Liver (tissue), 9 donors: Measurements from ENCODE around the gene SARM1. TPM values are rescaled to one million over a fixed set of nuclear protein-coding genes. Genes with fewer than 3 reads are reported as not detected.
A peak's percentile ranks its signal among the peaks of the same experiment; 100 is the strongest.

ENCODE experiments used
- DNase-seq: peaks from one replicate; pipeline ENCODE4 v3.0.0-alpha.2; 2017; ENCODE audit warnings: low spot score
- H3K27ac ChIP-seq, 2 donors: one replicate each; pipeline ENCODE4 v1.7.0; 2013; ENCODE audit warnings: inconsistent platforms in 2 of 2, low read length in 2 of 2, control low read depth in 1 of 2, low read depth in 1 of 2, mild to moderate bottlenecking in 1 of 2
- H3K27me3 ChIP-seq, 4 donors: one replicate each; pipeline versions ENCODE4 v1.6.1 to v1.7.0; 2013; ENCODE audit warnings: low read length in 3 of 4, inconsistent platforms in 1 of 4, mild to moderate bottlenecking in 1 of 4, moderate library complexity in 1 of 4; ENCODE audit not compliant: control insufficient read depth in 4 of 4, insufficient read depth in 4 of 4
- H3K36me3 ChIP-seq, 4 donors: one replicate each; pipeline versions ENCODE4 v1.6.1 to v1.7.0; 2013; ENCODE audit warnings: low read length in 3 of 4, mild to moderate bottlenecking in 3 of 4, low read depth in 1 of 4, moderate library complexity in 1 of 4; ENCODE audit not compliant: control insufficient read depth in 4 of 4, insufficient read depth in 3 of 4
- H3K4me1 ChIP-seq, 4 donors: one replicate each; pipeline versions ENCODE4 v1.6.1 to v1.7.0; 2013; ENCODE audit warnings: low read length in 3 of 4, mild to moderate bottlenecking in 3 of 4, moderate library complexity in 1 of 4; ENCODE audit not compliant: control insufficient read depth in 4 of 4, insufficient read depth in 4 of 4
- H3K4me3 ChIP-seq, 3 donors: one replicate each; pipeline versions ENCODE4 v1.6.1 to v1.7.0; 2013; ENCODE audit warnings: low read length in 3 of 3, control low read depth in 1 of 3, low read depth in 1 of 3, mild to moderate bottlenecking in 1 of 3
- H3K9ac ChIP-seq, 2 donors: one replicate each; pipeline ENCODE4 v1.7.0; 2013; ENCODE audit warnings: low read length in 2 of 2, mild to moderate bottlenecking in 2 of 2, moderate library complexity in 2 of 2, control low read depth in 1 of 2, low read depth in 1 of 2
- H3K9me3 ChIP-seq, 4 donors: one replicate each; pipeline versions ENCODE4 v1.6.1 to v1.7.0; 2013; ENCODE audit warnings: low read length in 3 of 4; ENCODE audit not compliant: control insufficient read depth in 4 of 4
- EGR1 ChIP-seq, 2 donors: IDR thresholded peaks; 2 replicates each; pipeline ENCODE4 v1.6.1; 2016 to 2018; ENCODE audit warnings: antibody characterized with exemption in 2 of 2, low read depth in 2 of 2
- FOXA1 ChIP-seq: IDR thresholded peaks from 2 replicates; pipeline ENCODE4 v1.6.1; 2016; ENCODE audit warnings: antibody characterized with exemption
- FOXA2 ChIP-seq: IDR thresholded peaks from 2 replicates; pipeline ENCODE4 v1.6.1; 2016; ENCODE audit warnings: antibody characterized with exemption
- GABPA ChIP-seq, 2 donors: IDR thresholded peaks in 1 of 2; conservative IDR thresholded peaks in 1 of 2; 2 replicates each; pipeline ENCODE4 v1.6.1; 2016; ENCODE audit warnings: antibody characterized with exemption in 2 of 2, mild to moderate bottlenecking in 1 of 2, moderate library complexity in 1 of 2
- HNF4A ChIP-seq, 2 donors: conservative IDR thresholded peaks; 2 replicates each; pipeline ENCODE4 v1.6.1; 2016; ENCODE audit warnings: antibody characterized with exemption in 2 of 2, mild to moderate bottlenecking in 2 of 2
- HNF4G ChIP-seq: IDR thresholded peaks from 2 replicates; pipeline ENCODE4 v1.6.1; 2016; ENCODE audit warnings: antibody characterized with exemption
- JUND ChIP-seq, 2 donors: IDR thresholded peaks; 2 replicates each; pipeline ENCODE4 v1.6.1; 2016; ENCODE audit warnings: antibody characterized with exemption in 2 of 2
- NR2F2 ChIP-seq: IDR thresholded peaks from 2 replicates; pipeline ENCODE4 v1.6.1; 2016; ENCODE audit warnings: antibody characterized with exemption
- RAD21 ChIP-seq, 2 donors: IDR thresholded peaks; 2 replicates each; pipeline ENCODE4 v1.6.1; 2016; ENCODE audit warnings: antibody characterized with exemption in 2 of 2, mild to moderate bottlenecking in 2 of 2
- RXRA ChIP-seq, 2 donors: IDR thresholded peaks; 2 replicates each; pipeline ENCODE4 v1.6.1; 2017 to 2018; ENCODE audit warnings: antibody characterized with exemption in 2 of 2, mild to moderate bottlenecking in 1 of 2
- SP1 ChIP-seq: IDR thresholded peaks from 2 replicates; pipeline ENCODE4 v1.6.1; 2018; ENCODE audit warnings: antibody characterized with exemption, mild to moderate bottlenecking
- TAF1 ChIP-seq: conservative IDR thresholded peaks from 2 replicates; pipeline ENCODE4 v1.6.1; 2016; ENCODE audit warnings: antibody characterized with exemption, mild to moderate bottlenecking
- YY1 ChIP-seq: IDR thresholded peaks from 2 replicates; pipeline ENCODE4 v1.6.1; 2016; ENCODE audit warnings: antibody characterized with exemption, mild to moderate bottlenecking
- WGBS: extraction: QIAGEN DNeasy Blood & Tissue Kit; methylation state at CpG from one replicate; pipeline ENCODE4 v1.1.7; 2013; 5-methylcytosine and 5-hydroxymethylcytosine counted together
- polyA plus RNA-seq, 2 donors: library from polyadenylated mRNA; stranded (reverse) in 1 of 2; unstranded in 1 of 2; fragments of 200-250 nt in 1 of 2; fragments of >200 nt in 1 of 2; fragmentation: Nextera tagmentation in 1 of 2; extraction: Ambion mirVana in 1 of 2; gene quantifications; one replicate each; pipeline versions ENCODE4 v1.2.1 to v1.2.3, GENCODE V29; 2013 to 2015
- total RNA-seq, 2 donors: library from RNA; depleted of rRNA; stranded (reverse); fragments of >200 nt; gene quantifications; one replicate each; pipeline ENCODE4 v1.2.3, GENCODE V29; 2014
- TF ChIP-seq, protein P1 (sequence below): IDR thresholded peaks from 2 replicates; pipeline ENCODE4 v1.6.1; 2016; ENCODE audit warnings: antibody characterized with exemption
- TF ChIP-seq, protein P2 (sequence below): IDR thresholded peaks from 2 replicates; pipeline ENCODE4 v1.6.1; 2016; ENCODE audit warnings: antibody characterized with exemption
- TF ChIP-seq, protein P3 (sequence below): fragments of 150-350 bp; IDR thresholded peaks from 2 replicates; pipeline ENCODE4 v1.5.1; 2017; ENCODE audit warnings: improper control_type of control experiment, low read depth, low read length; ENCODE audit not compliant: missing input control
- TF ChIP-seq, protein P4 (sequence below): IDR thresholded peaks from 2 replicates; pipeline ENCODE4 v1.6.1; 2016; ENCODE audit warnings: antibody characterized with exemption
- TF ChIP-seq, protein P5 (sequence below): IDR thresholded peaks from 2 replicates; pipeline ENCODE4 v1.6.1; 2016; ENCODE audit warnings: antibody characterized with exemption, mild to moderate bottlenecking
- donor health status: healthy.
- donor health status: healthy.
- donor health status: healthy.
- donor health status: healthy.
- donor health status: healthy.

SARM1 gene
- total and polyA plus RNA-seq, 4 donors = 2.4 to 5.4 (median 5.1) TPM

DNA sequence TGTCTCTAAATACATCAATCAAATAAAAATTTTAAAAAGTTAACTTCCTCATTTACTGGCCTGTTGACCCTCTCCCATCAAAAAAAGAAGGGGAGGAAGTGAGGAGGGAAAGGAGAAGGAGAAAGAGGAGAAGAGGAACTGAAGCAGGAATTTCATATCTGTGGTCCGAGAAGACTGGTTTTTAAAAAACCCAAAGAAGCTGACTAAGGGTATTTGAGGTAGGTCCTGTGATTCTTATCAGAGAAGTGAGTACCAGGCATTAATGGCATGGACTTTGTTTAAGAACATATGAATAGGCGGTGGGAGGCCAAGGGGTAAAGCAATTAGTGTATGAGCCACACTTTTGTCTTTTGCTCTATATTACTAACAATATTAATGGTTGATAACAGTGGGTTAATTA, 32.5 kb downstream of the SARM1 start:
- H3K27me3 ChIP-seq = no peaks in the 10 kb centered on the region
- 80% methylated on average over 2 of the region's 2 CpGs for WGBS
- TF ChIP-seq HNF4G (no peak), JUND (IDR thresholded peaks at IDR 0.05) (no peak), FOXA2 (no peak), RAD21 (IDR thresholded peaks at IDR 0.05) (no peak), GABPA (IDR thresholded peaks at IDR 0.05 in 1 of 2, conservative IDR thresholded peaks at IDR 0.05 in 1 of 2) (no peak), HNF4A (conservative IDR thresholded peaks at IDR 0.05) (no peak), EGR1 (IDR thresholded peaks at IDR 0.05; ENCODE audit: low read depth in 2 of 2) (no peak), SP1 (no peak), YY1 (no peak), TAF1 (no peak), RXRA (IDR thresholded peaks at IDR 0.05) (no peak), FOXA1 (no peak), NR2F2 (no peak)
- TF ChIP-seq, protein P1, sequence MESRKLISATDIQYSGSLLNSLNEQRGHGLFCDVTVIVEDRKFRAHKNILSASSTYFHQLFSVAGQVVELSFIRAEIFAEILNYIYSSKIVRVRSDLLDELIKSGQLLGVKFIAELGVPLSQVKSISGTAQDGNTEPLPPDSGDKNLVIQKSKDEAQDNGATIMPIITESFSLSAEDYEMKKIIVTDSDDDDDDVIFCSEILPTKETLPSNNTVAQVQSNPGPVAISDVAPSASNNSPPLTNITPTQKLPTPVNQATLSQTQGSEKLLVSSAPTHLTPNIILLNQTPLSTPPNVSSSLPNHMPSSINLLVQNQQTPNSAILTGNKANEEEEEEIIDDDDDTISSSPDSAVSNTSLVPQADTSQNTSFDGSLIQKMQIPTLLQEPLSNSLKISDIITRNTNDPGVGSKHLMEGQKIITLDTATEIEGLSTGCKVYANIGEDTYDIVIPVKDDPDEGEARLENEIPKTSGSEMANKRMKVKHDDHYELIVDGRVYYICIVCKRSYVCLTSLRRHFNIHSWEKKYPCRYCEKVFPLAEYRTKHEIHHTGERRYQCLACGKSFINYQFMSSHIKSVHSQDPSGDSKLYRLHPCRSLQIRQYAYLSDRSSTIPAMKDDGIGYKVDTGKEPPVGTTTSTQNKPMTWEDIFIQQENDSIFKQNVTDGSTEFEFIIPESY = no peak
- TF ChIP-seq, protein P2, sequence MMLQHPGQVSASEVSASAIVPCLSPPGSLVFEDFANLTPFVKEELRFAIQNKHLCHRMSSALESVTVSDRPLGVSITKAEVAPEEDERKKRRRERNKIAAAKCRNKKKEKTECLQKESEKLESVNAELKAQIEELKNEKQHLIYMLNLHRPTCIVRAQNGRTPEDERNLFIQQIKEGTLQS = no peak
- TF ChIP-seq, protein P3, sequence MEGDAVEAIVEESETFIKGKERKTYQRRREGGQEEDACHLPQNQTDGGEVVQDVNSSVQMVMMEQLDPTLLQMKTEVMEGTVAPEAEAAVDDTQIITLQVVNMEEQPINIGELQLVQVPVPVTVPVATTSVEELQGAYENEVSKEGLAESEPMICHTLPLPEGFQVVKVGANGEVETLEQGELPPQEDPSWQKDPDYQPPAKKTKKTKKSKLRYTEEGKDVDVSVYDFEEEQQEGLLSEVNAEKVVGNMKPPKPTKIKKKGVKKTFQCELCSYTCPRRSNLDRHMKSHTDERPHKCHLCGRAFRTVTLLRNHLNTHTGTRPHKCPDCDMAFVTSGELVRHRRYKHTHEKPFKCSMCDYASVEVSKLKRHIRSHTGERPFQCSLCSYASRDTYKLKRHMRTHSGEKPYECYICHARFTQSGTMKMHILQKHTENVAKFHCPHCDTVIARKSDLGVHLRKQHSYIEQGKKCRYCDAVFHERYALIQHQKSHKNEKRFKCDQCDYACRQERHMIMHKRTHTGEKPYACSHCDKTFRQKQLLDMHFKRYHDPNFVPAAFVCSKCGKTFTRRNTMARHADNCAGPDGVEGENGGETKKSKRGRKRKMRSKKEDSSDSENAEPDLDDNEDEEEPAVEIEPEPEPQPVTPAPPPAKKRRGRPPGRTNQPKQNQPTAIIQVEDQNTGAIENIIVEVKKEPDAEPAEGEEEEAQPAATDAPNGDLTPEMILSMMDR = no peak
- TF ChIP-seq, protein P4, sequence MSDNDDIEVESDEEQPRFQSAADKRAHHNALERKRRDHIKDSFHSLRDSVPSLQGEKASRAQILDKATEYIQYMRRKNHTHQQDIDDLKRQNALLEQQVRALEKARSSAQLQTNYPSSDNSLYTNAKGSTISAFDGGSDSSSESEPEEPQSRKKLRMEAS = no peak
- TF ChIP-seq, protein P5, sequence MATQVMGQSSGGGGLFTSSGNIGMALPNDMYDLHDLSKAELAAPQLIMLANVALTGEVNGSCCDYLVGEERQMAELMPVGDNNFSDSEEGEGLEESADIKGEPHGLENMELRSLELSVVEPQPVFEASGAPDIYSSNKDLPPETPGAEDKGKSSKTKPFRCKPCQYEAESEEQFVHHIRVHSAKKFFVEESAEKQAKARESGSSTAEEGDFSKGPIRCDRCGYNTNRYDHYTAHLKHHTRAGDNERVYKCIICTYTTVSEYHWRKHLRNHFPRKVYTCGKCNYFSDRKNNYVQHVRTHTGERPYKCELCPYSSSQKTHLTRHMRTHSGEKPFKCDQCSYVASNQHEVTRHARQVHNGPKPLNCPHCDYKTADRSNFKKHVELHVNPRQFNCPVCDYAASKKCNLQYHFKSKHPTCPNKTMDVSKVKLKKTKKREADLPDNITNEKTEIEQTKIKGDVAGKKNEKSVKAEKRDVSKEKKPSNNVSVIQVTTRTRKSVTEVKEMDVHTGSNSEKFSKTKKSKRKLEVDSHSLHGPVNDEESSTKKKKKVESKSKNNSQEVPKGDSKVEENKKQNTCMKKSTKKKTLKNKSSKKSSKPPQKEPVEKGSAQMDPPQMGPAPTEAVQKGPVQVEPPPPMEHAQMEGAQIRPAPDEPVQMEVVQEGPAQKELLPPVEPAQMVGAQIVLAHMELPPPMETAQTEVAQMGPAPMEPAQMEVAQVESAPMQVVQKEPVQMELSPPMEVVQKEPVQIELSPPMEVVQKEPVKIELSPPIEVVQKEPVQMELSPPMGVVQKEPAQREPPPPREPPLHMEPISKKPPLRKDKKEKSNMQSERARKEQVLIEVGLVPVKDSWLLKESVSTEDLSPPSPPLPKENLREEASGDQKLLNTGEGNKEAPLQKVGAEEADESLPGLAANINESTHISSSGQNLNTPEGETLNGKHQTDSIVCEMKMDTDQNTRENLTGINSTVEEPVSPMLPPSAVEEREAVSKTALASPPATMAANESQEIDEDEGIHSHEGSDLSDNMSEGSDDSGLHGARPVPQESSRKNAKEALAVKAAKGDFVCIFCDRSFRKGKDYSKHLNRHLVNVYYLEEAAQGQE = no peak
- peaks cover 1 to 35% (median 30%) of the 10 kb centered on the region in 4 donors for H3K36me3 ChIP-seq
- peaks cover 8 to 54% (median 38%) of the 10 kb centered on the region in 4 donors for H3K4me1 ChIP-seq
- H3K9ac ChIP-seq = no peak overlapping the region
- no peaks in the 10 kb centered on the region for H3K9me3 ChIP-seq
- H3K27ac ChIP-seq = no peak overlapping the region
- no peak for DNase-seq
- peak overlapping the region in 1 of 3 donors; percentile 80 for H3K4me3 ChIP-seq
